CD4-positive, alpha-beta T cell (primary cell): Measurements from ENCODE around the gene SPRED2. TPM values are rescaled to one million over a fixed set of nuclear protein-coding genes. Genes with fewer than 3 reads are reported as not detected.

Experiments used
- ATAC-seq: fragments of 200-7000 bp; cut with Tn5 transposase; one replicate; pipeline ENCODE4 v1.10.0; 2022; ENCODE audit warnings: mild to moderate bottlenecking; ENCODE audit not compliant: poor library complexity
- CTCF ChIA-PET: fragments of 350-600 bp; sonication (Branson Sonifier 250); formaldehyde crosslinking; loops from one replicate; lab custom pipeline; 2021; ENCODE audit warnings: antibody characterized with exemption, inconsistent platforms; lab: Charles Lee
- POLR2A ChIA-PET: fragments of 350-600 bp; sonication (Branson Sonifier 250); formaldehyde crosslinking; loops from one replicate; lab custom pipeline; 2021; ENCODE audit warnings: antibody characterized with exemption, inconsistent platforms; lab: Charles Lee
- DNase-seq, 14 experiments: peaks; one replicate each; pipeline ENCODE4 v3.0.0-alpha.2; 2013 to 2020; ENCODE audit warnings: mixed read lengths in 2 of 14
- H3K27ac ChIP-seq, 2 donors: one replicate each; pipeline versions ENCODE4 v1.5.1 to v1.7.0; 2013; ENCODE audit warnings: low read length in 2 of 2, low read depth in 1 of 2, mild to moderate bottlenecking in 1 of 2
- H3K27me3 ChIP-seq, 2 experiments: 1 replicate in 1 of 2; 2 replicates in 1 of 2; pipeline versions ENCODE4 v1.6.1 to v1.7.0; 2013; ENCODE audit warnings: low read length in 2 of 2, control low read depth in 1 of 2, mild to moderate bottlenecking in 1 of 2, moderate library complexity in 1 of 2; ENCODE audit not compliant: insufficient read depth in 2 of 2, control insufficient read depth in 1 of 2
- H3K36me3 ChIP-seq: one replicate; pipeline ENCODE4 v1.6.1; 2013; ENCODE audit warnings: low read length, control low read depth; ENCODE audit not compliant: insufficient read depth
- H3K4me1 ChIP-seq: one replicate; pipeline ENCODE4 v1.6.1; 2013; ENCODE audit warnings: low read length, control low read depth; ENCODE audit not compliant: insufficient read depth
- H3K4me3 ChIP-seq: one replicate; pipeline ENCODE4 v1.5.1; 2013; ENCODE audit warnings: mild to moderate bottlenecking, low read length, moderate library complexity
- H3K9me3 ChIP-seq, 2 experiments: 1 replicate in 1 of 2; 2 replicates in 1 of 2; pipeline versions ENCODE4 v1.6.1 to v1.7.0; 2013; ENCODE audit warnings: low read length in 2 of 2, mild to moderate bottlenecking in 2 of 2, control low read depth in 1 of 2, moderate library complexity in 1 of 2; ENCODE audit not compliant: control insufficient read depth in 1 of 2, insufficient read depth in 1 of 2
- H3K27ac Mint-ChIP-seq: one replicate; pipeline ENCODE4 v1.8.0; 2020; ENCODE audit warnings: mixed read lengths
- H3K27me3 Mint-ChIP-seq: one replicate; pipeline ENCODE4 v1.8.0; 2021; ENCODE audit warnings: mixed read lengths
- H3K36me3 Mint-ChIP-seq: one replicate; pipeline ENCODE4 v1.8.0; 2021; ENCODE audit warnings: low read depth, mixed read lengths
- H3K4me1 Mint-ChIP-seq: one replicate; pipeline ENCODE4 v1.8.0; 2021; ENCODE audit warnings: low read depth, mixed read lengths
- H3K4me3 Mint-ChIP-seq: one replicate; pipeline ENCODE4 v1.8.0; 2020; ENCODE audit warnings: mild to moderate bottlenecking, mixed read lengths
- H3K9me3 Mint-ChIP-seq: one replicate; pipeline ENCODE4 v1.8.0; 2020; ENCODE audit warnings: mixed read lengths
- CTCF ChIP-seq: fragments of 200-600 bp; IDR thresholded peaks from one replicate; pipeline ENCODE4 v1.8.0; 2022; ENCODE audit warnings: antibody characterized with exemption, mild to moderate bottlenecking
- intact Hi-C, 2 experiments: fragments of 100-400 bp; cut with DNase I in 1 of 2; cut with micrococcal nuclease in 1 of 2; formaldehyde crosslinking; loops; one replicate each; pipeline versions ENCODE4 v1.15.1 to v1.9.0; 2023 to 2025; cut with DNase I, micrococcal nuclease
- total RNA-seq, 174 experiments: library from RNA in 2 of 174; stranded (reverse) in 2 of 174; gene quantifications; one replicate each; pipeline ENCODE4 v1.2.3 and lab custom pipeline; 2021 to 2026

Gene SPRED2
- total RNA-seq, 2 experiments from 2014 or later = 2.5 to 2.8 TPM

- TF ChIP-seq CTCF = no peak
- H3K4me3 ChIP-seq = no peak overlapping the region
- no peaks in the 10 kb centered on the region for H3K4me1 Mint-ChIP-seq
- ATAC-seq (no peak), DNase-seq (no peak)
- H3K27ac Mint-ChIP-seq = no peak overlapping the region
- CTCF ChIA-PET = no interaction called here
- H3K9me3 ChIP-seq = no peaks in the 10 kb centered on the region
- intact Hi-C loops = no loop called here
- POLR2A ChIA-PET = no interaction called here
- H3K36me3 ChIP-seq = no peaks in the 10 kb centered on the region
- no peak overlapping the region for H3K4me3 Mint-ChIP-seq
- H3K27me3 ChIP-seq = peaks cover 4 to 23% of the 10 kb centered on the region in 2 experiments
- no peak overlapping the region for H3K27ac ChIP-seq
- H3K36me3 Mint-ChIP-seq = no peaks in the 10 kb centered on the region
- H3K27me3 Mint-ChIP-seq = peaks cover 44% of the 10 kb centered on the region
- H3K9me3 Mint-ChIP-seq = no peaks in the 10 kb centered on the region
- H3K4me1 ChIP-seq = no peaks in the 10 kb centered on the region
These were observed 23.7 kb upstream of the SPRED2 start for GRCh38 chr2:65456064-65456463.

GRCh38 chr2:65453916-65454315, 21.5 kb upstream of the SPRED2 start:
- Mint-ChIP-seq H3K4me3 (no peak overlapping the region), H3K36me3 (no peaks in the 10 kb centered on the region), H3K4me1 (no peaks in the 10 kb centered on the region), H3K27ac (no peak overlapping the region), H3K9me3 (no peaks in the 10 kb centered on the region), H3K27me3 (peaks cover 42% of the 10 kb centered on the region)
- POLR2A ChIA-PET = no interaction called here
- H3K27me3 ChIP-seq = peaks cover 6 to 23% of the 10 kb centered on the region in 2 experiments
- H3K4me1 ChIP-seq = no peaks in the 10 kb centered on the region
- ATAC-seq (no peak), DNase-seq (no peak)
- no peak overlapping the region for H3K4me3 ChIP-seq
- no peaks in the 10 kb centered on the region for H3K9me3 ChIP-seq
- no peak overlapping the region for H3K27ac ChIP-seq
- intact Hi-C loops = no loop called here
- no peak for TF ChIP-seq CTCF
- H3K36me3 ChIP-seq = no peaks in the 10 kb centered on the region
- CTCF ChIA-PET = no interaction called here

- Mint-ChIP-seq H3K4me3 (no peak overlapping the region), H3K4me1 (no peaks in the 10 kb centered on the region), H3K27me3 (peaks cover 34% of the 10 kb centered on the region), H3K27ac (no peak overlapping the region), H3K36me3 (no peaks in the 10 kb centered on the region), H3K9me3 (no peaks in the 10 kb centered on the region)
- TF ChIP-seq CTCF = no peak
- CTCF ChIA-PET = no interaction called here
- DNase-seq (no peak), ATAC-seq (no peak)
- intact Hi-C loops = no loop called here
- peaks cover 6 to 15% of the 10 kb centered on the region in 2 experiments for H3K27me3 ChIP-seq
- no peaks in the 10 kb centered on the region for H3K4me1 ChIP-seq
- no peaks in the 10 kb centered on the region for H3K36me3 ChIP-seq
- H3K4me3 ChIP-seq = no peak overlapping the region
- POLR2A ChIA-PET = no interaction called here
- no peaks in the 10 kb centered on the region for H3K9me3 ChIP-seq
- no peak overlapping the region for H3K27ac ChIP-seq
These were observed 19.9 kb upstream of the SPRED2 start for GRCh38 chr2:65452150-65452895.
